GM12801 (cell line): ENCODE measurements around the gene UNCX.

ENCODE experiments used
- TF ChIP-seq, protein P1 (sequence below): IDR thresholded peaks from one replicate; pipeline ENCODE4 v1.5.1; 2011; ENCODE audit warnings: control low read depth; ENCODE audit not compliant: insufficient read length; ENCODE audit errors: extremely low read depth

UNCX gene

DNA sequence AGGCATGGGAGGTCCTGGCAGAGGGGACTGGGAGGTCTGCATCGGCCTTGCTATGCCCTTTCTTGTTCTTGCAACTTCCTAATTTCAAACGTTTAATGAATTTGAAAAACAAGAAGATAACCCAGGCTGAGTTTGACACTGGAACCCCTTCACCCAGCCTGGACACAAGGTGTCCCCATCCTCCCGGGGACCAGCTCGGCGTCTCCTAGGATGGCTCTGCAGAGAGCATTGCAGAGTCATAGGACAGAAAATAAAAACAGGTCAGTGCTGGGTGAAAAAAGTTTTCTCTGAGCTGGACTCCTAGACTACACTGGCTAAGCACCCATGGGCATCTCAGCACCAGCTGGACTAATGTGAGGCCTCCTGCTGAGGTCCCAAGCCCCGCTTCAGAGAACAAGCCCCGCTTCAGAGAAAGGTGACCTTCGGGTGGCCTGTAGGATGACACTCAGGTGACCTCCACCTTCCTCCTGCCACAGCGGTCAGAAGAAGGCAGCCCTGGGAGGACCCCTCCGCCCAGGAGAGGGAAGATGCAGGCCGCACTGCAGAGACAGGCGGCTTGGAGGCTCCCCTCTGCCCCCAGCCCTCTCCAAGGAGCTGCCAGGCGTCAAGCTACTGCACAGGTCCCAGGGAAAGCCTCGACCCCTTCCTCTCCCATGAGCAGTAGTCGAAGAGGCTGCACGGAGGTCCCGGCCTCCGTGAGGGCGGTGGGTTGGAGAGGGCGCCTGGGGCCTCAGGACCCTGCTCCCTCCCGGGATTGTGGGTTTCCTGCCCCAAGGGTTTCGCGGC lies 9.3 kb upstream of the UNCX start:
- TF ChIP-seq, protein P1, sequence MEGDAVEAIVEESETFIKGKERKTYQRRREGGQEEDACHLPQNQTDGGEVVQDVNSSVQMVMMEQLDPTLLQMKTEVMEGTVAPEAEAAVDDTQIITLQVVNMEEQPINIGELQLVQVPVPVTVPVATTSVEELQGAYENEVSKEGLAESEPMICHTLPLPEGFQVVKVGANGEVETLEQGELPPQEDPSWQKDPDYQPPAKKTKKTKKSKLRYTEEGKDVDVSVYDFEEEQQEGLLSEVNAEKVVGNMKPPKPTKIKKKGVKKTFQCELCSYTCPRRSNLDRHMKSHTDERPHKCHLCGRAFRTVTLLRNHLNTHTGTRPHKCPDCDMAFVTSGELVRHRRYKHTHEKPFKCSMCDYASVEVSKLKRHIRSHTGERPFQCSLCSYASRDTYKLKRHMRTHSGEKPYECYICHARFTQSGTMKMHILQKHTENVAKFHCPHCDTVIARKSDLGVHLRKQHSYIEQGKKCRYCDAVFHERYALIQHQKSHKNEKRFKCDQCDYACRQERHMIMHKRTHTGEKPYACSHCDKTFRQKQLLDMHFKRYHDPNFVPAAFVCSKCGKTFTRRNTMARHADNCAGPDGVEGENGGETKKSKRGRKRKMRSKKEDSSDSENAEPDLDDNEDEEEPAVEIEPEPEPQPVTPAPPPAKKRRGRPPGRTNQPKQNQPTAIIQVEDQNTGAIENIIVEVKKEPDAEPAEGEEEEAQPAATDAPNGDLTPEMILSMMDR, result no peak

DNA sequence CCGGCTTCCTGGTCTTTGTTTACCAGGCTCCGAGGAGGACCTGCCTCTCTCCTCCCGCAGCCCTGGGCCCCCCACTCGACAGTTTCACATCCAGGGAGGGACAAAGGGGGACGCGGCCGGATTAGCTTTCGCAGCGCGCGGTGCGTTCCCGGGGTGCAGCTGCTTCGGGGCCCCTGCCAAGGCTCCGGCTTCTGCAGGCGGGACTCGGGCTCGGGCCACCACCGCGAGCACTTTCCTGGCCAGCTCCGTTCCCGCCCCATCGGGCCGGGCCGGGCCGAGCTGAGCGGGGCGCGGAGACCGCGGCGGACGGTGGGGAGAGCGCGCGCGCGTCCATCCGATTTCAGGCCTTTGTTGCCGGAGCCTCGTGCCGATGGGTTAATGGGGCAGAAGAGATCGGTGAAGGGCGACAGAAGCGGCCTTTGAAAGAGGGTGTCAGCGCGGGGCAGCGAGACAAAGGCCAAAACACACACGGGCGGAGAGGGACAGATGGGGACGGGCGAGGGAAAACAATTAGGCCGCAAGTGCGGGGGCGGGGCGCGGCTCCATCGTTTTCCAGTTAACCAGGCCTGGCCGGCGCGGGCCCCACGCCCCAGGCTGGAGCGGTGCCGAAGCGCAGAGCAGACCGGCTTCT lies 8.5 kb upstream of the UNCX start:
- TF ChIP-seq, protein P1, result no peak

- TF ChIP-seq, protein P1, result no peak
These were observed 7.6 kb upstream of the UNCX start for GRCh38 chr7:1225030-1225429.

- TF ChIP-seq, protein P1, result no peak
These were observed 7.1 kb upstream of the UNCX start for GRCh38 chr7:1225441-1226185.

DNA sequence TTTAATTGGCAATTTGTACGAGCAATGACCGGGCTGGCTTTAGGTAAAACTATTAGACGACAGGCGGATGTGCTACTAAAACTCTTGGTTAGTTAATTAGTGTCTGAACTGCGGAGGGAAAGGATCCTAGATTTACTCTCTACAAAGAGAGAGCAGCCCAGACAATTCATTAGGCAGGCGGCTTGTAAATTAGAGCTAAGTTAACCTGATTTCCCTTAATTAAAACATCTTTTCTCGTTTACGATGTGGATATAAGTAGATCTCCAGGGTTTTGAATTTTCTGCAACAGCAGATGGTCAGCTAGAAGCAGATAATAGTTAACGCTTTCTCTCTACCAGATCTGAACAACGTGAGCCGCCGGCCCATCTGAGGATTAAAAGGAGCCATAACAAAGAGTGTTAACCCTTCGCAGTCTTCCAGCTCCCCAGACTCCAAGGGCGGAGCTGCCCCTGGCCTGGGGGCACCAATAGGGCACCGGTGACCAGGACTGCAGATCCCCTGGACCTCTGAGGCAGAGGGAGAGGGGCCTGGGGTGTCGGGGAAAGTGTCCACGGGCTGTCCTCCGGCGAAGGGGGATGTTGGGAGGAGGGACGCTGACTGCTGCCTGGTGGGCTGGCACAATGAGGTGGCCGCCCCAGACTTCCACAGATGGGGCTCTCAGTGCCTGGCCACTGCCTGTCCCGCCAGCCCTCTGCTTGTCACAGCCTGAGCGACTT lies 6.3 kb upstream of the UNCX start:
- TF ChIP-seq, protein P1, result no peak

GRCh38 chr7:1227071-1227804 lies 5.4 kb upstream of the UNCX start:
- TF ChIP-seq, protein P1, result no peak
